ENCODE measurements around the gene COLGALT1. TPM values are rescaled to one million over a fixed set of nuclear protein-coding genes. Genes with fewer than 3 reads are reported as not detected.

The COLGALT1 gene
- total RNA-seq, 1 experiment from 2014 or later: 48.5 TPM

- Histone ChIP-seq H4K91ac (ENCODE audit: insufficient read length, low read depth, low read length) (no peak overlapping the region), H2AK5ac (ENCODE audit: insufficient read length, low read length) (no peak overlapping the region), H3K4me2 (ENCODE audit: insufficient read depth, insufficient read length, low read length) (no peak overlapping the region), H3K4me1 (ENCODE audit: insufficient read depth, low read length) (no peaks in the 10 kb centered on the region), H2BK120ac (ENCODE audit: low read depth, low read length, poor library complexity, severe bottlenecking) (no peak overlapping the region), H3K79me1 (ENCODE audit: insufficient read depth, low read depth, low read length, poor library complexity, severe bottlenecking) (no peaks in the 10 kb centered on the region), H3T11ph (ENCODE audit: low read length) (no peak overlapping the region), H3K18ac (ENCODE audit: insufficient read length, low read depth, low read length) (no peak overlapping the region), H3K9me3 (ENCODE audit: control insufficient read depth, low read depth, low read length) (no peaks in the 10 kb centered on the region), H4K8ac (replicated peaks; ENCODE audit: insufficient read length, low read depth, low read length) (no peak overlapping the region), H3K9ac (ENCODE audit: extremely low read depth, insufficient read length, low read length) (no peak overlapping the region), H3K23me2 (ENCODE audit: insufficient read length, low read depth, low read length, poor library complexity, severe bottlenecking) (peaks cover 7% of the 10 kb centered on the region), H3K4ac (ENCODE audit: low read depth, low read length) (no peak overlapping the region), H4K5ac (ENCODE audit: insufficient read length, low read depth, low read length) (no peak overlapping the region), H3K56ac (ENCODE audit: insufficient read length, low read depth, low read length) (no peak overlapping the region), H2BK5ac (ENCODE audit: insufficient read length, low read length) (no peak overlapping the region), H4K20me1 (ENCODE audit: control insufficient read depth, insufficient read depth, insufficient read length) (no peaks in the 10 kb centered on the region), H3K79me2 (ENCODE audit: insufficient read depth, low read length) (no peaks in the 10 kb centered on the region), H3K27ac (ENCODE audit: insufficient read length, low read depth, low read length) (no peak overlapping the region), H3K14ac (ENCODE audit: insufficient read depth, low read length) (no peak overlapping the region; the same call in 1 of the 2 replicates), H2AFZ (ENCODE audit: low read length) (no peak overlapping the region), H3K27me3 (ENCODE audit: insufficient read depth, low read length) (no peaks in the 10 kb centered on the region; the same call in 1 of the 2 replicates), H3K23ac (ENCODE audit: insufficient read length, low read depth, low read length) (no peak overlapping the region), H2BK20ac (ENCODE audit: low read depth, low read length, poor library complexity, severe bottlenecking) (no peak overlapping the region), H2BK15ac (ENCODE audit: low read depth, low read length) (no peak overlapping the region), H2BK12ac (ENCODE audit: insufficient read length, low read depth, low read length) (no peak overlapping the region)
- DNase-seq: no peak
- no peak for TF ChIP-seq CTCF (conservative IDR thresholded peaks at IDR 0.05)
- Mint-ChIP-seq H3K36me3 (ENCODE audit: insufficient read depth in 1 of 3, low read depth in 3 of 3) (no peaks in the 10 kb centered on the region; a peak in 1 of 7 replicates), H3K27ac (no peak overlapping the region), H3K9me3 (peaks cover 0 to 3% of the 10 kb centered on the region in 2 experiments; a peak in 2 of 5 replicates), H3K27me3 (ENCODE audit: low read depth) (peaks cover 44% of the 10 kb centered on the region), H3K4me3 (peak overlapping the region in 1 of 2 experiments; percentile 88; a peak in 1 of 5 replicates), H3K4me1 (peaks cover 6 to 10% of the 10 kb centered on the region in 2 experiments)
- WGBS (ENCODE audit: extremely low coverage, insufficient read length, low lambda C conversion rate): no CpG with 5 or more reads among the region's 30 CpGs
Observed at GRCh38 chr19:17540174-17540573, 15.3 kb upstream of the COLGALT1 start.
